ENCODE data around the gene OAS2. TPM values are rescaled to one million over a fixed set of nuclear protein-coding genes. Genes with fewer than 3 reads are reported as not detected.

The OAS2 gene
- total RNA-seq, 2 donors from 2014 or later = 6.0 to 6.8 TPM

GRCh38 chr12:113058553-113058952 lies 80.2 kb downstream of the OAS2 start:
- TF ChIP-seq, protein P1, sequence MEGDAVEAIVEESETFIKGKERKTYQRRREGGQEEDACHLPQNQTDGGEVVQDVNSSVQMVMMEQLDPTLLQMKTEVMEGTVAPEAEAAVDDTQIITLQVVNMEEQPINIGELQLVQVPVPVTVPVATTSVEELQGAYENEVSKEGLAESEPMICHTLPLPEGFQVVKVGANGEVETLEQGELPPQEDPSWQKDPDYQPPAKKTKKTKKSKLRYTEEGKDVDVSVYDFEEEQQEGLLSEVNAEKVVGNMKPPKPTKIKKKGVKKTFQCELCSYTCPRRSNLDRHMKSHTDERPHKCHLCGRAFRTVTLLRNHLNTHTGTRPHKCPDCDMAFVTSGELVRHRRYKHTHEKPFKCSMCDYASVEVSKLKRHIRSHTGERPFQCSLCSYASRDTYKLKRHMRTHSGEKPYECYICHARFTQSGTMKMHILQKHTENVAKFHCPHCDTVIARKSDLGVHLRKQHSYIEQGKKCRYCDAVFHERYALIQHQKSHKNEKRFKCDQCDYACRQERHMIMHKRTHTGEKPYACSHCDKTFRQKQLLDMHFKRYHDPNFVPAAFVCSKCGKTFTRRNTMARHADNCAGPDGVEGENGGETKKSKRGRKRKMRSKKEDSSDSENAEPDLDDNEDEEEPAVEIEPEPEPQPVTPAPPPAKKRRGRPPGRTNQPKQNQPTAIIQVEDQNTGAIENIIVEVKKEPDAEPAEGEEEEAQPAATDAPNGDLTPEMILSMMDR (IDR thresholded peaks at IDR 0.05) = no peak
- Histone ChIP-seq H3K4me1 (peaks cover 0 to 14% of the 10 kb centered on the region in 2 donors), H3K27ac (no peak overlapping the region), H3K4me3 (no peak overlapping the region), H3K36me3 (no peaks in the 10 kb centered on the region), H3K27me3 (peaks cover 2 to 6% of the 10 kb centered on the region in 2 donors), H3K9me3 (no peaks in the 10 kb centered on the region)
- DNase-seq (ENCODE audit: low spot score) = no peak

DNA sequence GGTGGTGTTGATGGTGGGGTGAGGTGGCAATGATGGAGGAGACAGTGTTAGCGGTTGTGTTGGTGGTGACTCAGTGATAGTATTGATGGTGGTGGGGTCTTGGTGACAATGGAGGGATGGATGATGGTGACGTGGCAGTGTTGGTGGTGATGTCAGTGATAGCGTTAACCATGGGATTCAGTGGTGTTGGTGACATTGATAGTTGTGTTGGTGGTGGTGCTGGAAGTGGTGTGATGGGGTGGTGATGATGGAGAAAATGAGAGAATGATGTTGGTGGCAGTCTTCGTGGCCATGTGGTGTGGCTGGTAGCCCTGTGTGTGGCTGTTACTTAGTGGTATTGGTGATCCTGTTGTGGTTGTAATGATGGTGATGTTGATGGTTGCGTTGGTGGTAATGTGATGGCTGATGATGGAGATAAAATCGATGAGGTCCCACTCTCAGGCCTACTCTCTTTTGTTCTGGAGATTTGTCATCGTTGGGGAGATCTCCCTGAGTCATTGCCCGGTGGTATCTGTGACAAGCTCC lies 80.8 kb downstream of the OAS2 start:
- Histone ChIP-seq H3K4me1 (peaks cover 0 to 14% of the 10 kb centered on the region in 2 donors), H3K27ac (no peak overlapping the region), H3K27me3 (peaks cover 2 to 6% of the 10 kb centered on the region in 2 donors), H3K36me3 (no peaks in the 10 kb centered on the region), H3K9me3 (no peaks in the 10 kb centered on the region), H3K4me3 (no peak overlapping the region)
- no peak for DNase-seq (ENCODE audit: low spot score)
- TF ChIP-seq, protein P1 (IDR thresholded peaks at IDR 0.05) = no peak

- H3K36me3 ChIP-seq = no peaks in the 10 kb centered on the region
- no peaks in the 10 kb centered on the region for H3K9me3 ChIP-seq
- H3K27me3 ChIP-seq = peaks cover 2 to 6% of the 10 kb centered on the region in 2 donors
- H3K4me3 ChIP-seq = no peak overlapping the region
- TF ChIP-seq, protein P1 (IDR thresholded peaks at IDR 0.05) = no peak
- H3K4me1 ChIP-seq = peaks cover 0 to 14% of the 10 kb centered on the region in 2 donors
- DNase-seq (ENCODE audit: low spot score) = no peak
- no peak overlapping the region for H3K27ac ChIP-seq
Observed at GRCh38 chr12:113060336-113060960, 82.1 kb downstream of the OAS2 start.

GRCh38 chr12:113061061-113061694 lies 82.9 kb downstream of the OAS2 start:
- H3K27me3 ChIP-seq = peaks cover 2 to 6% of the 10 kb centered on the region in 2 donors
- H3K9me3 ChIP-seq = no peaks in the 10 kb centered on the region
- TF ChIP-seq, protein P1 (IDR thresholded peaks at IDR 0.05) = no peak
- H3K4me3 ChIP-seq = no peak overlapping the region
- no peaks in the 10 kb centered on the region for H3K36me3 ChIP-seq
- H3K4me1 ChIP-seq = peaks cover 0 to 14% of the 10 kb centered on the region in 2 donors
- DNase-seq (ENCODE audit: low spot score) = no peak
- H3K27ac ChIP-seq = no peak overlapping the region

Other genes starting within 250 kb of the OAS2 start
- not detected for gene RPH3A, start 186.8 kb upstream of the OAS2 start, total RNA-seq
- gene OAS1, start 71.6 kb upstream of the OAS2 start, total RNA-seq = 1 to 10 TPM; 4.0 to 8.4 TPM
- 1 to 10 TPM; 2.7 to 5.8 TPM for gene OAS3, start 40.0 kb upstream of the OAS2 start, total RNA-seq
- gene DTX1, start 78.2 kb downstream of the OAS2 start, total RNA-seq = 1 to 10 TPM; 1.2 to 4.0 TPM
- gene RASAL1, start 157.2 kb downstream of the OAS2 start, total RNA-seq = not detected
- not detected for gene CFAP73, start 171.2 kb downstream of the OAS2 start, total RNA-seq
- gene DDX54, start 207.0 kb downstream of the OAS2 start, total RNA-seq = 10 to 100 TPM; 35.1 to 38.0 TPM
- gene RITA1, start 207.2 kb downstream of the OAS2 start, total RNA-seq = 10 to 100 TPM; 18.2 to 25.4 TPM
- gene TPCN1, start 242.9 kb downstream of the OAS2 start, total RNA-seq = 10 to 100 TPM; 57.3 to 58.7 TPM